GM18526 (cell line): ENCODE measurements around the gene KCND1.

Experiments
- POLR2A ChIP-seq: IDR thresholded peaks from 3 replicates; pipeline ENCODE4 v1.6.1; 2011; ENCODE audit not compliant: insufficient read length; ENCODE audit errors: extremely low read depth

Gene KCND1

GRCh38 chrX:48971249-48972219 lies at the start of gene KCND1:
Gene KCND1, minus strand, starts transcription at chrX:48971844. Its CDS starts 1,573 bp downstream, at chrX:48970271.
- TF ChIP-seq POLR2A: no peak

DNA sequence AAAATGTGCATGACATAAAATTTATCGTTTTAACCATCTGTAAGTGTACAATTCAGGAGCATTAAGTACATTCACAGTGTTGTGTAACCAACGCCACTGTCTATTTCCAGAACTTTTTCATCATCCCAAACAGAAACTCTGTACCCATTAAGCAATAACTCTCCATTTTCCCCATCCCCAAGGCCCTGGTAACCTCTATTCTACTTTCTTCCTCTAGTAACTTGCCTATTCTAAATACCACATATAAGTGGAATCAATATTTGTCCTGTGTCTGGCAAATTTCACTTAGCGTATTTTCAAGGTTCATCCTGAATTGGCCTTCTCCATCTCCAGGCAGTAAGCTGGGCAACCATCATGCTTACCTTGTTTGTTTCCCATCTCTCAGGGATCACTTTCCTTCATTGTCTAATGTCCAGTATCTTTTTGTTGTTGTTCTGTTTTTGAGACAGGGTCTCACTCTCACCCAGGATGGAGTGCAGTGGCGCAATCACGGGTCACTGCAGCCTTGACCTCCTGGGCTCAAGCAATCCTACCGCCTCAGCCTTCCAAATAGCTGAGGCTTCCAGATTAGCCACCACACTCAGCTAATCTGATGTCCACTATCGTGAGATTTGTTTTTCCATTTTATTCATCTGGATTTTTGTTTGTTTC lies 48.1 kb upstream of the KCND1 start:
- TF ChIP-seq POLR2A: no peak

DNA sequence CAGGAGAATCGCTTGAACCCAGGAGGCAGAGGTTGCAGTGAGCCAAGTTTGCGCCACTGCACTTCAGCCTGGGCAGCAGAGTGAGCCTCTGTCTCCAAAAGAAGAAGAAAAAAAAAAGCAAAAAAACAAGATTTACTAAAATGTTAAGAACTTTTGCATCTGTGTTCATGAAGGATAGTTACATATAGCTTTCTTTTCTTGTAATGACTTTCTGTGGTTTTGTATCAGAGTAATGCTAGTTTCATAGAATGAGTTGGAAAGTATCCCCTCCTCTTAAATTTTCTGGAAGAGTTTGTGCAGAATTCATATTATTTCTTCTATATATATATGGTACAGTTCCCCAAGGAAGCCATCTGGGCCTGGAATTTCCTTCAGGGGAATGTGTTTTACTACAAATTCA lies 47.4 kb upstream of the KCND1 start:
- no peak for TF ChIP-seq POLR2A

- TF ChIP-seq POLR2A: no peak
These were observed 32.1 kb upstream of the KCND1 start for GRCh38 chrX:49003696-49004095.

DNA sequence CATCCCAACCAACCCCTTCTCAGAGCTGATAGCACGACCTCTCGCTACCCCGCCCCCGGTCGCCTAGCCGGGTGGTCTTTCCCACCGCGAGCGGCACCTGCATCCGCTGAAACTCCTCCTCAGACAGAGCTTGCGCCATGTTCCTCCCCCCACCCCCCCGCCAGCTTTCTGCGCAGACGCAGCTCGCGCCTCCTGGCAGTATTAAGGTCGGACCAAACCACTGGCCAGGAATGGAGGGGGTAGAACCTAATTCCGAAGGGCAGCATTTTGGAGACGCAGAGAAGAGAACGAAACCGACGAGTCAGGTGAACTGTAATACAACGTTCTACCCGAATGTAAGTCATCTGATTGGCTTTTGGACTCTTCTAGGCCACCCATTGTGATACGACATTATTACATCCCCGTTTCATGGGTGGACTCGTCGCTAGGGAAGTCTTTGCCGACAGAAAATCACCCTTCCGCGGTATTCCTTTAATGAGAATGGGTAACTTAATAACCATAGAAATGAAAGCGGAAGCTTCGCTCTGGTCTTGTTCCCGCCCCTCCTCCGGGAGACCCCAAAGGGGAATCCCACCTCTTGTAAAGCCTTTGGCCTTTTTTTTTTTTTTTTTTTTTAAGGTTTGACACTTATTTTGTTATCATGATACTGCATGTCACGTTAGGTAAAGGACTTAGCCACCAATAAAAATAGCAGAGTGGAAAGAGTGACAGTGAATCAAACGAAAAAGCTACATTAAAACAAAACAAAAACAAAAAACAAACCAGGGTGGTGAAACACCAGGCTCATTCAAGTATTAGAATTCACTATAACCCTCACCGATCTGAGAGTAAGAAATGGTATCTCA lies 30.7 kb upstream of the KCND1 start, which contains the start of gene GRIPAP1:
Gene GRIPAP1, minus strand, starts transcription at position 174 of the 845 bp plus-strand sequence. Its CDS starts 35 bp downstream, at position 139.
- TF ChIP-seq POLR2A: peak; percentile 69

GRCh38 chrX:49001521-49002090 lies 30.0 kb upstream of the KCND1 start:
- TF ChIP-seq POLR2A: no peak

DNA sequence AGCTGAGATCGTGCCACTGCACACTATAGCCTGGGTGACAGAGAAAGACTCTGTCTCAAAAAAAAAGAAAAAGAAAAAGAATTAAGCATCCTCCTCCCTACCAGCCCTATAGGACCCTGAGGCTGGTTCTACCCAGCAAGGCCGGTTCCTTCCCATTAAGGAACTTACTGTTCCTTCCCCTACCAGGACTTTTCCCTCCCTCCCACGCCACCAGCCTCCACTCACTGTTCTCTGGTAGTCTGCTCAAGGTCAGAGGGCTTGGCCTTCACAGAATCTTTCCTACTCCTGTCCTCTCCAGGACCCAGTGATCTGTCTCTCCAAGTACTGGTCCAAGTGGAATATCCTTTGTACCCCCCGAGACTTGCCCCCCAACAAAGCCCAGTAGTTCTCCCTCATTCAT lies 29.0 kb upstream of the KCND1 start:
- no peak for TF ChIP-seq POLR2A

GRCh38 chrX:48999030-48999429 lies 27.4 kb upstream of the KCND1 start:
- TF ChIP-seq POLR2A: no peak

DNA sequence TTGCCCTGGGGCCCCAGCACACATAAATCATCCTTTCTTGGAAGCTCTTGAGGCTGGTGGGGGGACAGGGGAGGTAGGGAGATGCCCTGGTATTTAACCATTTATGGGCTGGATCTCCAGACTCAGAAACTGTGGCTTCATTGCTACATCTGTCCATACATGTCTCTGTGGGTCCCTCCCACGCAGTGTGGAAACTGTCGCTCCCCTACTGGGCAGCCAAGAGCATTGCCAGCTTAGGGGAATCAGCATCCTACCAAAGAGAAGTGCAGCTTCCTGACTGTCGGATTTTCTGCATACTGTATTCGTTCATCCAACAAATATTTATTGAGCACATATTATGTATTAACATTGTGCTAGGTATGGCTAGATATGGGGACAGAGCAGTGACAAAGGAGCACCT lies 26.7 kb upstream of the KCND1 start:
- no peak for TF ChIP-seq POLR2A

DNA sequence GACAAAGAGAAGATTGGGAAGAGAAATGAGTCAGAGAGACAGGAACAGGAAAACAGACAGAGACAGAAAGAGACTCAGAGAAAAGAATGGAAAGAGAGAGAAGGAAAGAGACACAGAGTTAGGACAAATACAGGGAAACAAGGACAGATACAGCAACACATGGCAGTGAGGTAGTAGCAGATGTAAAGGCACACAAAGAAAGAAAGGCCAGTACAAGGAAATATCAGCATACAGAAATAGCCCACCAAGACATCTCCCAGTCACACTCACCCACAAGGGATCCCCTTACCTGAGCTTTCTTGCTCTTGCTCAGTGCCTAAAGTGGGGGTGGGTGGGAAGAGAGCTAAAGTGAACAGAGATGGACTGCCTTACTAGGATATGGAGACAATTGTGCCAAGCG lies 26.2 kb upstream of the KCND1 start:
- no peak for TF ChIP-seq POLR2A

- no peak for TF ChIP-seq POLR2A
These were observed 25.8 kb upstream of the KCND1 start for GRCh38 chrX:48997455-48997854.

DNA sequence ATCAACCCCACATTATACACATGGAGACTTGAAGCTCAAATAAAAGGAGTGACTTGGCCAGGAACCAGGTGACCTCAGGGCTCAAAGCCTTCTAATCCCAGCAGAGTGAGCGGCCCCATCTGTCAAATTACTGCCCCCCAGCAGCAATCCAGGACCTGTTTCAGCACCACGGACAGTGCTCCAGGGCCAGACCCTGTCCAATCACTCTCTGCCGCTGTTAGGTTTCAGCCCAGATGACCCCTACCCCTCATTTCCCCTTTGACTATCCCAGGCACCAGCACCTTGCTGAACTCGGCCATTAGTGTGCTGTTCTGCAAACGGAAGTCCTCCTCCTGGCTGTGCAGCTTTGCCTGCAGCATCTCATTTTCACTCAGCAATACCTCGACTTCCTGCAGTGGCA lies 25.3 kb upstream of the KCND1 start:
- no peak for TF ChIP-seq POLR2A

GRCh38 chrX:48992341-48992740 lies 20.7 kb upstream of the KCND1 start:
- no peak for TF ChIP-seq POLR2A

DNA sequence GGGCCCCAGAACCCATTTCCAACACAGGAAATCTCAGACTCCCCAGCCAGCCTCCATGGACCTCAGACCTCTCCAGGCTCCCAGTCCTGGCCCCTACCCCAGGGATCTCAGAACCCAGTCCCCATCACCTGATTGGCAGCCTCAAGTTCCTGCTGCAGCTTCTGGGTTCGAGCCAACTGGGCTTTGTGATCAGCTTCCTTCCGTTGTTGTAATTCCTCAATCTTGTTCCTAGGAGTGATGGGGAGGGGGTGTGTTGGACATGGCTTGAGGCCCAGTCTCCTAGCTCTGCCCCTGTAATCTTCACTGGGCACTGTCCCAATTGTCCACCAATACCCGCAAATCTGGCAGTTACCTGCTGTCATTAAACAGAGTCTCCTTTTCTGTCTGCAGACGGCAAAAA lies 17.8 kb upstream of the KCND1 start:
- no peak for TF ChIP-seq POLR2A

DNA sequence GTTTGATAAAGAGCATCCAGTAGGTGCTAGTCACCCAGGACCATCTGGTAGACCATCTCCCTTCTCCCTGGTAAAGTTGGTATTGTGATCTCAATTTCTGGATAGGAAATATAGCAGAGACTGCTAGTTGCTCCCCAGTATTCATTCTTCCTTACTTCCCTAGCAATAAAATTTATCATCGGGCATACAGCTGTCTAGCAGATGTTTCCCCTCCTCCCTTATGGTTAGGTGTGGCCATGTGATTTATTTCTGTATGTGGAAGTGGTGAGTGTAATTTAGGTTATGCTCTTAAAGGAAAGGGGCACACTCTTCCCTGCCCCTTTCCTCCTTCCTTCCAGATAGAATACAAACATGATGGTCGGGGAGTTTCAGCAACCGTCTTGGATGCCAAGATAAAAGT lies 12.3 kb upstream of the KCND1 start:
- TF ChIP-seq POLR2A: no peak

- no peak for TF ChIP-seq POLR2A
These were observed 11.4 kb upstream of the KCND1 start for GRCh38 chrX:48983081-48983480.

GRCh38 chrX:48981178-48981577 lies 9.5 kb upstream of the KCND1 start:
- no peak for TF ChIP-seq POLR2A
